T-helper 2 cell treated with Interferon-gamma antibody and Interleukin-4, amounts not matched to agents 5 μg/mL and 100 μg/mL, for 36 hours (primary cell): ENCODE data around the gene SLC9A4.

Experiments used
- DNase-seq: peaks from one replicate; pipeline ENCODE4 v3.0.0; 2021; ENCODE audit warnings: low spot score
- H3K27ac Mint-ChIP-seq: one replicate; pipeline ENCODE4 v1.8.0; 2021; ENCODE audit warnings: mild to moderate bottlenecking, mixed read lengths
- H3K27me3 Mint-ChIP-seq: one replicate; pipeline ENCODE4 v1.8.0; 2021; ENCODE audit warnings: low read depth, mixed read lengths
- H3K36me3 Mint-ChIP-seq: one replicate; pipeline ENCODE4 v1.8.0; 2021; ENCODE audit warnings: low read depth, mixed read lengths
- H3K4me1 Mint-ChIP-seq: one replicate; pipeline ENCODE4 v1.8.0; 2021; ENCODE audit warnings: low read depth, mixed read lengths
- H3K4me3 Mint-ChIP-seq: one replicate; pipeline ENCODE4 v1.8.0; 2022; ENCODE audit warnings: mild to moderate bottlenecking, moderate library complexity, mixed read lengths
- H3K9me3 Mint-ChIP-seq: one replicate; pipeline ENCODE4 v1.8.0; 2021; ENCODE audit warnings: mixed read lengths

Gene SLC9A4

GRCh38 chr2:102478686-102479470 lies 5.9 kb downstream of the SLC9A4 start:
- Mint-ChIP-seq H3K9me3 (no peaks in the 10 kb centered on the region), H3K4me3 (no peak overlapping the region), H3K27ac (no peak overlapping the region), H3K4me1 (no peaks in the 10 kb centered on the region), H3K36me3 (no peaks in the 10 kb centered on the region), H3K27me3 (peaks cover 28% of the 10 kb centered on the region)
- DNase-seq: no peak

- Mint-ChIP-seq H3K4me1 (no peaks in the 10 kb centered on the region), H3K9me3 (no peaks in the 10 kb centered on the region), H3K27me3 (peaks cover 29% of the 10 kb centered on the region), H3K27ac (no peak overlapping the region), H3K4me3 (no peak overlapping the region), H3K36me3 (no peaks in the 10 kb centered on the region)
- DNase-seq: no peak
These were observed 7.5 kb downstream of the SLC9A4 start for GRCh38 chr2:102480285-102481195.

- Mint-ChIP-seq H3K4me3 (no peak overlapping the region), H3K9me3 (no peaks in the 10 kb centered on the region), H3K27ac (no peak overlapping the region), H3K4me1 (no peaks in the 10 kb centered on the region), H3K36me3 (no peaks in the 10 kb centered on the region), H3K27me3 (peaks cover 21% of the 10 kb centered on the region)
- DNase-seq: no peak
These were observed 8.9 kb downstream of the SLC9A4 start for GRCh38 chr2:102481931-102482330.

- Mint-ChIP-seq H3K4me3 (no peak overlapping the region), H3K9me3 (no peaks in the 10 kb centered on the region)
These were observed 10.1 kb downstream of the SLC9A4 start for GRCh38 chr2:102483086-102483485.

GRCh38 chr2:102484310-102485061 lies 11.5 kb downstream of the SLC9A4 start:
- Mint-ChIP-seq H3K27ac (no peak overlapping the region), H3K27me3 (peaks cover 19% of the 10 kb centered on the region), H3K36me3 (no peaks in the 10 kb centered on the region), H3K4me3 (no peak overlapping the region), H3K4me1 (peaks cover 3% of the 10 kb centered on the region), H3K9me3 (no peaks in the 10 kb centered on the region)
- DNase-seq: no peak

More at GRCh38 chr2:102483086-102483485, 10.1 kb downstream of the SLC9A4 start:
- no peaks in the 10 kb centered on the region for H3K4me1 Mint-ChIP-seq
- DNase-seq: no peak
- no peak overlapping the region for H3K27ac Mint-ChIP-seq
- no peaks in the 10 kb centered on the region for H3K36me3 Mint-ChIP-seq
- peaks cover 16% of the 10 kb centered on the region for H3K27me3 Mint-ChIP-seq

- no peak overlapping the region for H3K4me3 Mint-ChIP-seq
- DNase-seq: no peak
- no peak overlapping the region for H3K27ac Mint-ChIP-seq
- H3K27me3 Mint-ChIP-seq: peaks cover 23% of the 10 kb centered on the region
- H3K9me3 Mint-ChIP-seq: no peaks in the 10 kb centered on the region
- H3K36me3 Mint-ChIP-seq: no peaks in the 10 kb centered on the region
- peaks cover 8% of the 10 kb centered on the region for H3K4me1 Mint-ChIP-seq
These were observed 12.2 kb downstream of the SLC9A4 start for GRCh38 chr2:102485147-102485785.

GRCh38 chr2:102486941-102487702 lies 14.1 kb downstream of the SLC9A4 start:
- peaks cover 8% of the 10 kb centered on the region for H3K4me1 Mint-ChIP-seq
- DNase-seq: no peak

GRCh38 chr2:102487761-102488462 lies 14.9 kb downstream of the SLC9A4 start:
- Mint-ChIP-seq H3K27ac (no peak overlapping the region), H3K36me3 (no peaks in the 10 kb centered on the region), H3K4me3 (no peak overlapping the region), H3K4me1 (peaks cover 8% of the 10 kb centered on the region), H3K9me3 (no peaks in the 10 kb centered on the region), H3K27me3 (peaks cover 22% of the 10 kb centered on the region)
- no peak for DNase-seq

More at GRCh38 chr2:102486941-102487702, 14.1 kb downstream of the SLC9A4 start:
- Mint-ChIP-seq H3K4me3 (no peak overlapping the region), H3K27me3 (peaks cover 22% of the 10 kb centered on the region), H3K27ac (no peak overlapping the region), H3K9me3 (no peaks in the 10 kb centered on the region), H3K36me3 (no peaks in the 10 kb centered on the region)

GRCh38 chr2:102489646-102490045 lies 16.6 kb downstream of the SLC9A4 start:
- no peak for DNase-seq
- no peaks in the 10 kb centered on the region for H3K9me3 Mint-ChIP-seq
- no peaks in the 10 kb centered on the region for H3K36me3 Mint-ChIP-seq
- peaks cover 17% of the 10 kb centered on the region for H3K27me3 Mint-ChIP-seq
- H3K4me1 Mint-ChIP-seq: peaks cover 8% of the 10 kb centered on the region
- no peak overlapping the region for H3K4me3 Mint-ChIP-seq
- H3K27ac Mint-ChIP-seq: no peak overlapping the region

GRCh38 chr2:102492006-102492405 lies 19.0 kb downstream of the SLC9A4 start:
- Mint-ChIP-seq H3K36me3 (no peaks in the 10 kb centered on the region), H3K27ac (no peak overlapping the region), H3K27me3 (peaks cover 24% of the 10 kb centered on the region), H3K4me3 (no peak overlapping the region), H3K4me1 (peaks cover 8% of the 10 kb centered on the region), H3K9me3 (no peaks in the 10 kb centered on the region)
- DNase-seq: no peak

- no peaks in the 10 kb centered on the region for H3K9me3 Mint-ChIP-seq
- peaks cover 17% of the 10 kb centered on the region for H3K27me3 Mint-ChIP-seq
- H3K4me3 Mint-ChIP-seq: no peak overlapping the region
- no peak overlapping the region for H3K27ac Mint-ChIP-seq
- H3K4me1 Mint-ChIP-seq: peaks cover 4% of the 10 kb centered on the region
- no peak for DNase-seq
- H3K36me3 Mint-ChIP-seq: no peaks in the 10 kb centered on the region
These were observed 21.5 kb downstream of the SLC9A4 start for GRCh38 chr2:102494570-102494969.

GRCh38 chr2:102498414-102498813 lies 25.4 kb downstream of the SLC9A4 start:
- Mint-ChIP-seq H3K27ac (no peak overlapping the region), H3K27me3 (peaks cover 10% of the 10 kb centered on the region), H3K9me3 (no peaks in the 10 kb centered on the region), H3K4me1 (no peaks in the 10 kb centered on the region), H3K36me3 (no peaks in the 10 kb centered on the region), H3K4me3 (no peak overlapping the region)
- DNase-seq: no peak
